LNCAP (cell line): ENCODE results near the gene DUSP1.

Source experiments
- TF ChIP-seq, protein P1 (sequence below): fragments of 450-650 bp; IDR thresholded peaks from 2 replicates; pipeline ENCODE4 v1.5.1; 2017; ENCODE audit warnings: mild to moderate bottlenecking

The DUSP1 gene

GRCh38 chr5:172720655-172721054 is 50.3 kb downstream of the DUSP1 start:
- TF ChIP-seq, protein P1, sequence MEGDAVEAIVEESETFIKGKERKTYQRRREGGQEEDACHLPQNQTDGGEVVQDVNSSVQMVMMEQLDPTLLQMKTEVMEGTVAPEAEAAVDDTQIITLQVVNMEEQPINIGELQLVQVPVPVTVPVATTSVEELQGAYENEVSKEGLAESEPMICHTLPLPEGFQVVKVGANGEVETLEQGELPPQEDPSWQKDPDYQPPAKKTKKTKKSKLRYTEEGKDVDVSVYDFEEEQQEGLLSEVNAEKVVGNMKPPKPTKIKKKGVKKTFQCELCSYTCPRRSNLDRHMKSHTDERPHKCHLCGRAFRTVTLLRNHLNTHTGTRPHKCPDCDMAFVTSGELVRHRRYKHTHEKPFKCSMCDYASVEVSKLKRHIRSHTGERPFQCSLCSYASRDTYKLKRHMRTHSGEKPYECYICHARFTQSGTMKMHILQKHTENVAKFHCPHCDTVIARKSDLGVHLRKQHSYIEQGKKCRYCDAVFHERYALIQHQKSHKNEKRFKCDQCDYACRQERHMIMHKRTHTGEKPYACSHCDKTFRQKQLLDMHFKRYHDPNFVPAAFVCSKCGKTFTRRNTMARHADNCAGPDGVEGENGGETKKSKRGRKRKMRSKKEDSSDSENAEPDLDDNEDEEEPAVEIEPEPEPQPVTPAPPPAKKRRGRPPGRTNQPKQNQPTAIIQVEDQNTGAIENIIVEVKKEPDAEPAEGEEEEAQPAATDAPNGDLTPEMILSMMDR = no peak

DNA sequence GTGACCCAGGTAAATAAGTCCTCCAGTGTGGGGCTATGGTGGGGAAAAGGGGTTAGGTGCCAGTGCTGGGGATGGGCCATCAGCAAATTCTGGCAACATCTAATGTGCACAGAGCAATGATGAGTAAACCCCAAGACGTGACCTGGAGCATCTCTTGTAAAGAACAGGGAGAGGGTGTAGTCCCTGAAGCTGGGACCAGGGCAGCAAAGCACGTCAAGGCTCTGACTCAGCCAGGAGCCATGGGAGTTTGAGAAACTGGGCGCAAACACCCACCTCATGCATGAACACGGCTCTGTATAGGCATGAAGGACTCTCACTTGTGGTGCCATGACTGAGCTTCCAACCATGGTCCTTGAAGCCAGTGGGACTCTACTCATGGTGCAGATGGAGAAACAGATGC is 51.8 kb downstream of the DUSP1 start:
- TF ChIP-seq, protein P1 = no peak

DNA sequence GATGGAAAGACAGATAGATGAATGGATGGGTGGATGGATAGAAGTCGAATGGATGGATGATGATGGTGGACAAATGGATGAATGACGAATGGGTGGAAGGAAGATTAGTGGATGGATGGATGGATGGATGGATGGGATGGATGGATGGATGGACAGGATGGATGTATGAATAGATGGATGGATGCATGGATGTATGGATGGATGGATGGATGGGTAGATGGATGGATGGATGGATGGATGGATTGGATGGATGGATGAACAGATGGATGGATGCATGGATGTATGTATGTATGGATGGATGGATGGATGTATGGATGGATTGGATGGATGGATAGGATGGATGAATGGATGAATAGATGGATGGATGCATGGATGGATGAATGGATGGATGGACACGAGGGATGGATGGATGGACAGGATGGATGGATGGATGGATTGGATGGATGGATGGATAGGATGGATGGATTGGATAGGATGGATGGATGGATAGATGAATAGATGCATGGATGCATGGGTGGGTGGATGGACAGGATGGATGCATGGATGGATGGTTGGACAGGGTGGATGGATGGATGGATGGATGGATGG is 52.4 kb downstream of the DUSP1 start:
- TF ChIP-seq, protein P1 = no peak
